ENCODE data around the gene TWIST1.

TWIST1 gene

DNA sequence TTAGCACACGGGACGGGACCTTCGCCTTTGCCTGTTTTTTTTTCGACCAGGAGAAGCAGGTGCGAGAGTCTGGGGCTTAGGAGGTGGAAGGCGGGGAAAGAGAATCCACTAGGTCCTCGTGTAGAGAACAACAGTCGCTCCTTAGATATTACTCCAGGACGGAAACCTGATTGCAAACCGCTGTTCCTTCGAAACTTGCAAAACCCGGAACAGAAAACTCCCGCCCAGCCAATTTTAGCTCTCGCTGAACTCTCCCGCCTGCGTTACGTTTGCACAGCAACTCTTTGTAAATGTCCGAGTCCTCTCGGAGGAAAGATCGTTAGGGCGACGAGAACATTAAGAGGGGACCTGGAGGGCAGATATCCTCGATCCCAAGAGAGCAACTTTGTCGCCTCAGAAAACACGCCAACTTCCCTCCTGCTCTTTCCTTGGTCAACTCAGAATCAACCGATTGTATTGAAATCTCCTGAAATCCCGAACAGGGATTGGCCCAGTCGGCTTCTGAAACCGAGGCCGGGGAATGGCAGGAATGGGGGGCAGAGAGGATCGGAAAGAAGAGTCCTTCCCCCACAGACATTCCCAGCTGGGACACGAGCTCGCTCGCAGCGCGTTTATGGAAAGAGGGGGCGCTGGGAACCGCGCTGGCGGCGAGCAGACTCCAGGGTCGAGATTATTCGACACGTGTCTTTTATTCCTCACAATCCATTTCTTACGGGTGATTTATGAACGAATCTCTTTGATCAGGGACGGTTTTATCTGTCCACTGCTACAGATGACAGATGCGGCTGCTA lies 9.9 kb downstream of the TWIST1 start:
- no peak overlapping the region for H3K4me3 ChIP-seq (replicated peaks; ENCODE audit: insufficient read depth, low read length)
- TF ChIP-seq, protein P1, sequence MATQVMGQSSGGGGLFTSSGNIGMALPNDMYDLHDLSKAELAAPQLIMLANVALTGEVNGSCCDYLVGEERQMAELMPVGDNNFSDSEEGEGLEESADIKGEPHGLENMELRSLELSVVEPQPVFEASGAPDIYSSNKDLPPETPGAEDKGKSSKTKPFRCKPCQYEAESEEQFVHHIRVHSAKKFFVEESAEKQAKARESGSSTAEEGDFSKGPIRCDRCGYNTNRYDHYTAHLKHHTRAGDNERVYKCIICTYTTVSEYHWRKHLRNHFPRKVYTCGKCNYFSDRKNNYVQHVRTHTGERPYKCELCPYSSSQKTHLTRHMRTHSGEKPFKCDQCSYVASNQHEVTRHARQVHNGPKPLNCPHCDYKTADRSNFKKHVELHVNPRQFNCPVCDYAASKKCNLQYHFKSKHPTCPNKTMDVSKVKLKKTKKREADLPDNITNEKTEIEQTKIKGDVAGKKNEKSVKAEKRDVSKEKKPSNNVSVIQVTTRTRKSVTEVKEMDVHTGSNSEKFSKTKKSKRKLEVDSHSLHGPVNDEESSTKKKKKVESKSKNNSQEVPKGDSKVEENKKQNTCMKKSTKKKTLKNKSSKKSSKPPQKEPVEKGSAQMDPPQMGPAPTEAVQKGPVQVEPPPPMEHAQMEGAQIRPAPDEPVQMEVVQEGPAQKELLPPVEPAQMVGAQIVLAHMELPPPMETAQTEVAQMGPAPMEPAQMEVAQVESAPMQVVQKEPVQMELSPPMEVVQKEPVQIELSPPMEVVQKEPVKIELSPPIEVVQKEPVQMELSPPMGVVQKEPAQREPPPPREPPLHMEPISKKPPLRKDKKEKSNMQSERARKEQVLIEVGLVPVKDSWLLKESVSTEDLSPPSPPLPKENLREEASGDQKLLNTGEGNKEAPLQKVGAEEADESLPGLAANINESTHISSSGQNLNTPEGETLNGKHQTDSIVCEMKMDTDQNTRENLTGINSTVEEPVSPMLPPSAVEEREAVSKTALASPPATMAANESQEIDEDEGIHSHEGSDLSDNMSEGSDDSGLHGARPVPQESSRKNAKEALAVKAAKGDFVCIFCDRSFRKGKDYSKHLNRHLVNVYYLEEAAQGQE (IDR thresholded peaks at IDR 0.05; ENCODE audit: insufficient replicate concordance, low read depth), result no peak
- TF ChIP-seq GABPA (IDR thresholded peaks at IDR 0.05; ENCODE audit: low read depth), result no peak
- no peak for TF ChIP-seq SPI1 (IDR thresholded peaks at IDR 0.05; ENCODE audit: borderline replicate concordance, low read depth)
- TF ChIP-seq, protein P2, sequence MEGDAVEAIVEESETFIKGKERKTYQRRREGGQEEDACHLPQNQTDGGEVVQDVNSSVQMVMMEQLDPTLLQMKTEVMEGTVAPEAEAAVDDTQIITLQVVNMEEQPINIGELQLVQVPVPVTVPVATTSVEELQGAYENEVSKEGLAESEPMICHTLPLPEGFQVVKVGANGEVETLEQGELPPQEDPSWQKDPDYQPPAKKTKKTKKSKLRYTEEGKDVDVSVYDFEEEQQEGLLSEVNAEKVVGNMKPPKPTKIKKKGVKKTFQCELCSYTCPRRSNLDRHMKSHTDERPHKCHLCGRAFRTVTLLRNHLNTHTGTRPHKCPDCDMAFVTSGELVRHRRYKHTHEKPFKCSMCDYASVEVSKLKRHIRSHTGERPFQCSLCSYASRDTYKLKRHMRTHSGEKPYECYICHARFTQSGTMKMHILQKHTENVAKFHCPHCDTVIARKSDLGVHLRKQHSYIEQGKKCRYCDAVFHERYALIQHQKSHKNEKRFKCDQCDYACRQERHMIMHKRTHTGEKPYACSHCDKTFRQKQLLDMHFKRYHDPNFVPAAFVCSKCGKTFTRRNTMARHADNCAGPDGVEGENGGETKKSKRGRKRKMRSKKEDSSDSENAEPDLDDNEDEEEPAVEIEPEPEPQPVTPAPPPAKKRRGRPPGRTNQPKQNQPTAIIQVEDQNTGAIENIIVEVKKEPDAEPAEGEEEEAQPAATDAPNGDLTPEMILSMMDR (IDR thresholded peaks at IDR 0.05; ENCODE audit: insufficient read depth, low read length), result no peak
- no peak for TF ChIP-seq POLR2AphosphoS5 (IDR thresholded peaks at IDR 0.05; ENCODE audit: low read depth)
- no peak for DNase-seq (ENCODE audit: low read depth in 1 of 2, low spot score in 1 of 2)
- peaks cover 69% of the 10 kb centered on the region for H3K27me3 ChIP-seq (ENCODE audit: insufficient read depth, poor library complexity, severe bottlenecking)
- H3K27ac ChIP-seq (replicated peaks), result no peak overlapping the region

DNA sequence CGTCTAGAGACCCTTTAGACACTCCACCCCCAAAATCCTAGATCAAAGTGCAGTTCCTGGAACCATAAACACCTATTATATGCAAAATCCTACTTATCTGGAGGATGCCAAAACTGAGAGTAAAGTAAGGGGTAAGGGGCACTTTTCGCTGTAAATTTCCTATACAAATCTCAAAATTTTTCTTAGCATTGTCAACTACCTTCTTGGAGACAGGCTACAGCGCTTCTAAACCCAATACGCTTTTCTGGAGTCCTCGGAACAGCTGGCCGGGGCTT lies 10.4 kb downstream of the TWIST1 start:
- Histone ChIP-seq H3K27me3 (ENCODE audit: insufficient read depth, poor library complexity, severe bottlenecking) (peaks cover 65% of the 10 kb centered on the region), H3K4me3 (replicated peaks; ENCODE audit: insufficient read depth, low read length) (no peak overlapping the region), H3K27ac (replicated peaks) (no peak overlapping the region)
- DNase-seq (ENCODE audit: low read depth in 1 of 2, low spot score in 1 of 2), result no peak
- TF ChIP-seq POLR2AphosphoS5 (IDR thresholded peaks at IDR 0.05; ENCODE audit: low read depth), result no peak
- no peak for TF ChIP-seq GABPA (IDR thresholded peaks at IDR 0.05; ENCODE audit: low read depth)
- TF ChIP-seq, protein P2 (IDR thresholded peaks at IDR 0.05; ENCODE audit: insufficient read depth, low read length), result no peak
- TF ChIP-seq, protein P1 (IDR thresholded peaks at IDR 0.05; ENCODE audit: insufficient replicate concordance, low read depth), result no peak
- no peak for TF ChIP-seq SPI1 (IDR thresholded peaks at IDR 0.05; ENCODE audit: borderline replicate concordance, low read depth)

DNA sequence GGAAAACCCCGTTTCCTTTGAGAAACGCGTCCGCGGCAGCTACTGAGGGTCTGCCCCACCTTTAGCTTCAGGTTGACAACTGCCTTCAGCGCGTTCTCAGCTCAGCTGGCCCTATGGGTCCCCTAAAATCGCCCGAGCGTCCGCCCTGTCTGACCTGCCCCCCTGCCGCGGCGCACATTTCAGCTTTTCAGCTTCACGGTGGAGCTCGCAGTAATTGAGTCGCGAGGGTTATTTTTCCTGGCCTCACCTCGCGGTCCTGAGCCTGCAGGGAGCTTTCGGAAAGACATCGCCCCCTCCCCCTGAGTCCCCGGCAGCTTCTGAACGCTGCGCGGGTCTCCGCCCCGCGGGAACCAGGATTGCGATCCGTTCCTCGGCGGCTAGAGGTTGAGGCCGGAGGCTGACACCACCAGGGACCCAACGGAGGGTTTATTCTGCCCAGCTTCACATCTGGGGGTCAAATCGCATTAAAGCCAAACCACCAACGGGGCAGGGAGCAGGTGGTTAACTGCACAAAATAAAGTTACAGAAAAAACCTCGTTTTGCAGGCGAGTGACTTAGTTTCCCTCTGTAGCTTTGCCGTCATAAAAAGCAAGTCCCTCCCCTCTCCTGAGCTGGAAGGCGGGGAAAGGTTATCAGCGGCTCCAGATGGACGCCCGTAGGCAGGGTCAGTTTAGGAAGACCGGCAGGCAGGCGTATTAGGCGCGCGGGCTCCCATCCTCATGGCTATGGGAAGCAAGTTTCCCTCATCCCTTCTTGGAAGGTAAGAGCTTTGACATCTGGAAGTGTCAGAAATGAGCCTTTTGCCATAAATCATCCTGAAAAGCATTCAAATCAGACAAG lies 11.0 kb downstream of the TWIST1 start:
- Histone ChIP-seq H3K27ac (replicated peaks) (no peak overlapping the region), H3K4me3 (replicated peaks; ENCODE audit: insufficient read depth, low read length) (no peak overlapping the region), H3K27me3 (ENCODE audit: insufficient read depth, poor library complexity, severe bottlenecking) (peaks cover 60% of the 10 kb centered on the region)

More for the DNA sequence above, 11.0 kb downstream of the TWIST1 start:
- TF ChIP-seq, protein P1 (IDR thresholded peaks at IDR 0.05; ENCODE audit: insufficient replicate concordance, low read depth), result no peak
- TF ChIP-seq GABPA (IDR thresholded peaks at IDR 0.05; ENCODE audit: low read depth), result no peak
- no peak for TF ChIP-seq SPI1 (IDR thresholded peaks at IDR 0.05; ENCODE audit: borderline replicate concordance, low read depth)
- TF ChIP-seq, protein P2 (IDR thresholded peaks at IDR 0.05; ENCODE audit: insufficient read depth, low read length), result no peak
- TF ChIP-seq POLR2AphosphoS5 (IDR thresholded peaks at IDR 0.05; ENCODE audit: low read depth), result no peak
- DNase-seq (ENCODE audit: low read depth in 1 of 2, low spot score in 1 of 2), result no peak
